ENCODE results near the gene DUS4L.

DUS4L gene

DNA sequence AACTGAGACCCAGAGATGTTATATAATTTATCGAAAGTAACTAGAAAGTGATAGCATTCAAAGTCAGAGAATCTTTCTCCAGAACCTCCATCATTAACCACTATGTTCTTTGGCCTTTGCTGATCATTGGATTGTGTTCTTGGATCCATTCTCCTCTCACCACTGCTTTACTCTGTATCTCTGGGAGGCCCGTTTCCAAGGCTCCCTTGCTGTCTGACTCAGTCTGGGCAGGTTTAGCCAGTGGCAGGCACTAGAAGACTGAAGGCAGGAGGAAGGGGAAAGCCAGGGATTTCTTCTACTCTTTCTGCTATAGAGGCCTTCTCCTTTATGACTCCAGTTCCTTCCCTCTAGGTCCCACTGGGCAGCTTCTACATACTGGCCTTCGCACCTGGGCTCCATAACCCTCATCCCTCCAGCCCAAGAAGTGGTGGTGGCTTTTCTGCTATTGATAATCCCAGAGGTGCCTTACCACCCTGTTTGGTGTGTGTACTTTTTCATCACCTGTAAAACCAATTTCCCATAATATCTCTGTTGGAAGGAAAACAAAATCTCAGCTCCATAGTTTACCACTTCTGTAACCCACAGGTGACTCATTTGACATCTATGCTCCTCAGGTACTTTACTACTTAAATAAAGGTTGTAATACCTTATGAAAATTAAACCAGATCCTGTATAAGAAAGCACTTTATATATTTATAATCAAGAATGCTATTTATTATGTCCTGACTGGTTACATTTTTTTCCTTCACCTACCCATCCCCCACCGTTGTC is 52.3 kb downstream of the DUS4L start:
- DNase-seq (ENCODE audit: low read depth): no peak

DNA sequence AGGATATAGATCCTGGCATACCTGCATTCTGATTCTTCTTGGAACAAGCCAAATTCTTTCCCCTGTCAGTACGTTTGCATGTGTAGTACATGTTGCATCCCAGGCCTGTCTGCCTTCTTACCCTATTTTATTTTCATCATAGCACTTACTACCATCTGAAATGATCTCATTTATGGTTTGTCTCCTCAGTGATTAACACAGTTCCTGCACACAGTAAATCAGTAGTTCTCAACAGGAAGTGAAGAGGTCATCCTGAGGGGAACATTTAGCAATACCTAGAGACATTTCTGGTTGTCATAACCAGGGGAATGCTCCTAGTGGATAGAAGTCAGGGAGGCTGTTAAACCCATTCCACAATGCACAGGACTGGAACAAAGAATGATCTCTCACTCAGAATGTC is 58.7 kb downstream of the DUS4L start:
- peak; percentile 35 for DNase-seq (ENCODE audit: low read depth)

DNA sequence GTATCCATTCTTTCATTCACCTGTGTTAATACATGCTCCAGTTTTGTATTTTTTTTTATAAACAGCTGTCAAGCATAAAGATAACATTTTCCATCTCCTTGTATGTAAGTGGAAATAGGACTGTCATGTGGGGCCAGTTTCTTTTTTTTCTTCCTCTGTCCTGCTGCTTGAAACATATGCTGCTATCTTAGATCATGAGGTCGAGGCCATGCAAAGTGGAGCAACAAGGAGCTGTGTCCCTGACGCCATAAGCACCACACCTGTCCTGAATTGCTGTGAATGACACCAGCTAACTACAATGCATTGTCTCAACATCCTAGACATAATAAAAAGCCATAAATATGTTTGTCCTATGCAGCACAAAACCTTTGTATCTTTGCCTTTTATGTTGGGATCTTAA is 59.1 kb downstream of the DUS4L start:
- no peak for DNase-seq (ENCODE audit: low read depth)

DNA sequence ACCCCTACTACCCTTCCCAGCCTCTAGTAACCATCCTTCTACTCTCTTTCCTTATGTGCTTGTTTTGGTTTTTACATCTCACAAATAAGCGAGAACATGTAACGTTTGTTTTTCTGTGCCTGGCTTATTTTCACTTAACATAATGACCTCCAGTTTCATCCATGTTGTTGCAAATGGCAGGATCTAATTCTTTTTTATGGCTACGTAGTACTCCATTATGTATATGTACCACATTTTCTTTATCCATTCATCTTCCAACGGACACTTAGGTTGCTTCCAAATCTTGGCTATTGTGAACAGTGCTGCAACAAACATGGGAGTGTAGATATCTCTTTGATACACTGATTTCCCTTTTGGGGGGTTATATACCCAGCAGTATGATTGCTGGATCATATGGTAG is 63.2 kb downstream of the DUS4L start:
- DNase-seq (ENCODE audit: low read depth): no peak

All from stromal cell of bone marrow (primary cell).